SJCRH30 (cell line): ENCODE measurements around the gene IFNA8. TPM values are rescaled to one million over a fixed set of nuclear protein-coding genes. Genes with fewer than 3 reads are reported as not detected.
"Not testable (repeated sequence)": the region's sequence is repeated elsewhere in the genome, so short reads cannot be mapped to it uniquely, and the experiment has no call there.

Experiments used
- DNase-seq, 2 experiments: peaks; one replicate each; pipeline ENCODE4 v3.0.0-alpha.2; 2015 to 2020
- H3K27ac ChIP-seq: fragments of 250-450 bp; sonication (Bioruptor Pico); 2 replicates; pipeline ENCODE4 v1.5.1; 2020; ENCODE audit warnings: mild to moderate bottlenecking, moderate library complexity
- H3K27me3 ChIP-seq: fragments of 250-450 bp; sonication (Bioruptor Pico); 2 replicates; pipeline ENCODE4 v1.5.1; 2020; ENCODE audit warnings: mild to moderate bottlenecking, moderate library complexity
- H3K36me3 ChIP-seq: fragments of 250-450 bp; sonication (Bioruptor Pico); 2 replicates; pipeline ENCODE4 v1.5.1; 2020; ENCODE audit warnings: mild to moderate bottlenecking, moderate library complexity
- H3K4me1 ChIP-seq: fragments of 250-450 bp; sonication (Bioruptor Pico); 2 replicates; pipeline ENCODE4 v1.5.1; 2020; ENCODE audit warnings: mild to moderate bottlenecking, moderate library complexity
- H3K4me3 ChIP-seq: fragments of 250-450 bp; sonication (Bioruptor Pico); 2 replicates; pipeline ENCODE4 v1.5.1; 2020; ENCODE audit warnings: mild to moderate bottlenecking, moderate library complexity
- H3K9me3 ChIP-seq: fragments of 250-450 bp; sonication (Bioruptor Pico); replicated peaks from 2 replicates; pipeline ENCODE4 v1.5.1; 2020; ENCODE audit warnings: mild to moderate bottlenecking, moderate library complexity
- total RNA-seq: library from RNA; depleted of rRNA; stranded (reverse); fragments of >200 nt; shearing (Covaris generic); gene quantifications from 2 replicates; pipeline ENCODE4 v1.2.3, GENCODE V29; 2014

The IFNA8 gene
- total RNA-seq, 1 experiment from 2014 or later, result not detected

- DNase-seq, result no peak
- H3K27me3 ChIP-seq, result no peaks in the 10 kb centered on the region
- no peak overlapping the region for H3K27ac ChIP-seq
Observed at GRCh38 chr9:21404146-21404545, 4.8 kb upstream of the IFNA8 start.

GRCh38 chr9:21412107-21412506 is 3.2 kb downstream of the IFNA8 start:
- DNase-seq, result peak in 1 of 2 experiments; percentile 5
- Histone ChIP-seq H3K36me3 (no peaks in the 10 kb centered on the region), H3K9me3 (no peaks in the 10 kb centered on the region), H3K27me3 (no peaks in the 10 kb centered on the region; the same call in 1 of the 2 replicates), H3K4me1 (no peaks in the 10 kb centered on the region), H3K4me3 (no peak overlapping the region), H3K27ac (no peak overlapping the region)

More at GRCh38 chr9:21404146-21404545, 4.8 kb upstream of the IFNA8 start:
- Histone ChIP-seq H3K4me1 (no peaks in the 10 kb centered on the region), H3K4me3 (no peak overlapping the region), H3K36me3 (no peaks in the 10 kb centered on the region), H3K9me3 (no peaks in the 10 kb centered on the region)

GRCh38 chr9:21413151-21413550 is 4.2 kb downstream of the IFNA8 start:
- H3K36me3 ChIP-seq, result no peaks in the 10 kb centered on the region
- H3K27me3 ChIP-seq, result no peaks in the 10 kb centered on the region; the same call in 1 of the 2 replicates
- H3K27ac ChIP-seq, result no peak overlapping the region
- no peaks in the 10 kb centered on the region for H3K9me3 ChIP-seq
- no peaks in the 10 kb centered on the region for H3K4me1 ChIP-seq
- H3K4me3 ChIP-seq, result no peak overlapping the region
- no peak for DNase-seq

- H3K27me3 ChIP-seq, result no peaks in the 10 kb centered on the region; the same call in 1 of the 2 replicates
- no peak overlapping the region for H3K4me3 ChIP-seq
- no peak overlapping the region for H3K27ac ChIP-seq
- H3K36me3 ChIP-seq, result no peaks in the 10 kb centered on the region
- peak in 1 of 2 experiments; percentile 7 for DNase-seq
- no peaks in the 10 kb centered on the region for H3K4me1 ChIP-seq
- H3K9me3 ChIP-seq, result no peaks in the 10 kb centered on the region
Observed at GRCh38 chr9:21413624-21414023, 4.7 kb downstream of the IFNA8 start.

GRCh38 chr9:21414220-21414940 is 5.5 kb downstream of the IFNA8 start:
- no peaks in the 10 kb centered on the region for H3K4me1 ChIP-seq
- H3K27ac ChIP-seq, result no peak overlapping the region
- no peak overlapping the region for H3K4me3 ChIP-seq
- no peaks in the 10 kb centered on the region for H3K9me3 ChIP-seq
- H3K27me3 ChIP-seq, result no peaks in the 10 kb centered on the region; the same call in 1 of the 2 replicates
- no peak for DNase-seq
- H3K36me3 ChIP-seq, result no peaks in the 10 kb centered on the region

- Histone ChIP-seq H3K9me3 (no peaks in the 10 kb centered on the region), H3K27me3 (no peaks in the 10 kb centered on the region; the same call in 1 of the 2 replicates), H3K36me3 (no peaks in the 10 kb centered on the region), H3K4me1 (no peaks in the 10 kb centered on the region), H3K4me3 (no peak overlapping the region), H3K27ac (no peak overlapping the region)
- no peak for DNase-seq
Observed at GRCh38 chr9:21415493-21416267, 6.8 kb downstream of the IFNA8 start.

GRCh38 chr9:21428235-21428634 is 19.3 kb downstream of the IFNA8 start:
- H3K9me3 ChIP-seq, result no peaks in the 10 kb centered on the region
- no peaks in the 10 kb centered on the region for H3K27me3 ChIP-seq
- H3K27ac ChIP-seq, result no peak overlapping the region
- H3K36me3 ChIP-seq, result no peaks in the 10 kb centered on the region
- no peak for DNase-seq
- no peak overlapping the region for H3K4me3 ChIP-seq
- H3K4me1 ChIP-seq, result no peaks in the 10 kb centered on the region

GRCh38 chr9:21429191-21429590 is 20.3 kb downstream of the IFNA8 start:
- DNase-seq, result no peak
- Histone ChIP-seq H3K9me3 (no peaks in the 10 kb centered on the region), H3K27me3 (no peaks in the 10 kb centered on the region), H3K4me3 (no peak overlapping the region), H3K4me1 (no peaks in the 10 kb centered on the region), H3K36me3 (no peaks in the 10 kb centered on the region), H3K27ac (no peak overlapping the region)

GRCh38 chr9:21432672-21433425 is 23.9 kb downstream of the IFNA8 start:
- DNase-seq, result no peak
- Histone ChIP-seq H3K27me3 (no peaks in the 10 kb centered on the region), H3K4me3 (no peak overlapping the region), H3K4me1 (no peaks in the 10 kb centered on the region), H3K27ac (no peak overlapping the region), H3K36me3 (no peaks in the 10 kb centered on the region), H3K9me3 (no peaks in the 10 kb centered on the region)

- Histone ChIP-seq H3K36me3 (no peaks in the 10 kb centered on the region), H3K4me3 (no peak overlapping the region), H3K9me3 (no peaks in the 10 kb centered on the region), H3K27ac (no peak overlapping the region), H3K4me1 (no peaks in the 10 kb centered on the region), H3K27me3 (no peaks in the 10 kb centered on the region)
- peak; percentile 35 to 66 for DNase-seq
Observed at GRCh38 chr9:21434202-21435014, 25.5 kb downstream of the IFNA8 start.

GRCh38 chr9:21435015-21435383 is 26.1 kb downstream of the IFNA8 start:
- H3K27ac ChIP-seq, H3K36me3 ChIP-seq, DNase-seq, H3K4me3 ChIP-seq, H3K4me1 ChIP-seq, H3K9me3 ChIP-seq, H3K27me3 ChIP-seq: not testable (repeated sequence)

- no peak for DNase-seq
- H3K36me3 ChIP-seq, result no peaks in the 10 kb centered on the region
Observed at GRCh38 chr9:21440139-21440538, 31.2 kb downstream of the IFNA8 start, which contains the start of gene IFNA1. Gene IFNA1, plus strand, starts transcription at chr9:21440439. Its CDS starts 69 bp downstream, at chr9:21440508.

GRCh38 chr9:21443849-21444625 is 35.1 kb downstream of the IFNA8 start:
- Histone ChIP-seq H3K27me3 (no peaks in the 10 kb centered on the region), H3K9me3 (no peaks in the 10 kb centered on the region), H3K27ac (no peak overlapping the region), H3K36me3 (no peaks in the 10 kb centered on the region), H3K4me1 (no peaks in the 10 kb centered on the region), H3K4me3 (no peak overlapping the region)
- DNase-seq, result no peak

More at GRCh38 chr9:21440139-21440538, 31.2 kb downstream of the IFNA8 start, which contains the start of gene IFNA1:
- Histone ChIP-seq H3K4me1 (no peaks in the 10 kb centered on the region), H3K27ac (no peak within 1 kb of the TSS), H3K9me3 (no peaks in the 10 kb centered on the region), H3K27me3 (no peaks in the 10 kb centered on the region), H3K4me3 (no peak within 1 kb of the TSS)
